Keratinocyte (primary cell): ENCODE results near the gene RANBP9.

Experiments
- EZH2 ChIP-seq: IDR thresholded peaks from one replicate; pipeline ENCODE4 v1.6.1; 2012; ENCODE audit warnings: inconsistent platforms, mild to moderate bottlenecking, low read length, moderate library complexity
- TF ChIP-seq, protein P1 (sequence below), 3 experiments: IDR thresholded peaks in 1 of 3; conservative IDR thresholded peaks in 1 of 3; optimal IDR thresholded peaks in 1 of 3; 2 replicates in 2 of 3; 3 replicates in 1 of 3; pipeline versions ENCODE3 to v1.5.1; 2011; ENCODE audit warnings: low read length in 3 of 3, mild to moderate bottlenecking in 3 of 3, moderate library complexity in 2 of 3, control low read depth in 1 of 3, inconsistent platforms in 1 of 3; ENCODE audit not compliant: insufficient read depth in 2 of 3; ENCODE audit errors: extremely low read depth in 1 of 3

GRCh38 chr6:13742961-13743735 is 31.5 kb upstream of the RANBP9 start:
- TF ChIP-seq, protein P1, sequence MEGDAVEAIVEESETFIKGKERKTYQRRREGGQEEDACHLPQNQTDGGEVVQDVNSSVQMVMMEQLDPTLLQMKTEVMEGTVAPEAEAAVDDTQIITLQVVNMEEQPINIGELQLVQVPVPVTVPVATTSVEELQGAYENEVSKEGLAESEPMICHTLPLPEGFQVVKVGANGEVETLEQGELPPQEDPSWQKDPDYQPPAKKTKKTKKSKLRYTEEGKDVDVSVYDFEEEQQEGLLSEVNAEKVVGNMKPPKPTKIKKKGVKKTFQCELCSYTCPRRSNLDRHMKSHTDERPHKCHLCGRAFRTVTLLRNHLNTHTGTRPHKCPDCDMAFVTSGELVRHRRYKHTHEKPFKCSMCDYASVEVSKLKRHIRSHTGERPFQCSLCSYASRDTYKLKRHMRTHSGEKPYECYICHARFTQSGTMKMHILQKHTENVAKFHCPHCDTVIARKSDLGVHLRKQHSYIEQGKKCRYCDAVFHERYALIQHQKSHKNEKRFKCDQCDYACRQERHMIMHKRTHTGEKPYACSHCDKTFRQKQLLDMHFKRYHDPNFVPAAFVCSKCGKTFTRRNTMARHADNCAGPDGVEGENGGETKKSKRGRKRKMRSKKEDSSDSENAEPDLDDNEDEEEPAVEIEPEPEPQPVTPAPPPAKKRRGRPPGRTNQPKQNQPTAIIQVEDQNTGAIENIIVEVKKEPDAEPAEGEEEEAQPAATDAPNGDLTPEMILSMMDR (optimal IDR thresholded peaks at IDR 0.05 in 1 of 3, IDR thresholded peaks at IDR 0.05 in 1 of 3, conservative IDR thresholded peaks at IDR 0.05 in 1 of 3; ENCODE audit: extremely low read depth in 1 of 3, insufficient read depth in 2 of 3, low read length in 3 of 3): no peak
- no peak for TF ChIP-seq EZH2
